ENCODE results near the gene BRI3.

- TF ChIP-seq YY1 (IDR thresholded peaks at IDR 0.05; ENCODE audit: insufficient read depth, insufficient read length) (no peak), ZNF274 (IDR thresholded peaks at IDR 0.05; ENCODE audit: low read depth, low read length) (no peak), SUZ12 (IDR thresholded peaks at IDR 0.05; ENCODE audit: extremely low read depth, insufficient read depth, insufficient read length) (no peak)
Measured at GRCh38 chr7:98334081-98334480, 52.6 kb downstream of the BRI3 start.

Data from NT2/D1 (cell line).